Activated T-helper 9 cell treated with anti-CD3 and anti-CD28 coated beads, Interleukin-2, amount 50 U/mL, for 16 hours (primary cell): Measurements from ENCODE around the gene CHCHD5.
"Not testable (repeated sequence)": the region's sequence is repeated elsewhere in the genome, so short reads cannot be mapped to it uniquely, and the experiment has no call there.

Experiments
- DNase-seq: peaks from one replicate; pipeline ENCODE4 v3.0.0-alpha.2; 2020; ENCODE audit warnings: low read depth

CHCHD5 gene

GRCh38 chr2:112584134-112584890 is at the start of gene CHCHD5:
TSS of gene CHCHD5 (plus strand) at chr2:112584609. CDS start at chr2:112584648, 39 bp downstream.
- peak; percentile 88 for DNase-seq

- no peak for DNase-seq
Observed at GRCh38 chr2:112534826-112535225, 49.6 kb upstream of the CHCHD5 start.

- not testable (repeated sequence) for DNase-seq
Observed at GRCh38 chr2:112536665-112537064, 47.7 kb upstream of the CHCHD5 start.

- DNase-seq = no peak
Observed at GRCh38 chr2:112539306-112539705, 45.1 kb upstream of the CHCHD5 start.

GRCh38 chr2:112540906-112541305 is 43.5 kb upstream of the CHCHD5 start:
- no peak for DNase-seq

- peak; percentile 50 for DNase-seq
Observed at GRCh38 chr2:112541315-112542122, 42.9 kb upstream of the CHCHD5 start.

GRCh38 chr2:112542123-112542983 is 42.1 kb upstream of the CHCHD5 start, which contains the start of gene POLR1B:
TSS of gene POLR1B (plus strand) at chr2:112542465. CDS start at chr2:112542495, 30 bp downstream.
- peak; percentile 62 for DNase-seq

GRCh38 chr2:112542984-112543661 is 41.3 kb upstream of the CHCHD5 start:
- DNase-seq = no peak

- DNase-seq = no peak
Observed at GRCh38 chr2:112547333-112547732, 37.1 kb upstream of the CHCHD5 start.

GRCh38 chr2:112548980-112549379 is 35.4 kb upstream of the CHCHD5 start:
- no peak for DNase-seq

GRCh38 chr2:112566104-112566503 is 18.3 kb upstream of the CHCHD5 start:
- no peak for DNase-seq

- not testable (repeated sequence) for DNase-seq
Observed at GRCh38 chr2:112566508-112566907, 17.9 kb upstream of the CHCHD5 start.

- no peak for DNase-seq
Observed at GRCh38 chr2:112572005-112572404, 12.4 kb upstream of the CHCHD5 start.

GRCh38 chr2:112577756-112578155 is 6.7 kb upstream of the CHCHD5 start:
- DNase-seq = no peak

GRCh38 chr2:112579241-112579640 is 5.2 kb upstream of the CHCHD5 start:
- DNase-seq = no peak

- DNase-seq = no peak
Observed at GRCh38 chr2:112580084-112580483, 4.3 kb upstream of the CHCHD5 start.

- no peak for DNase-seq
Observed at GRCh38 chr2:112582314-112582746, 2.1 kb upstream of the CHCHD5 start.

- no peak for DNase-seq
Observed at GRCh38 chr2:112583497-112584133, 794 bp upstream of the CHCHD5 start.

GRCh38 chr2:112584891-112585250 is 462 bp downstream of the CHCHD5 start:
- DNase-seq = no peak

GRCh38 chr2:112585400-112585799 is 991 bp downstream of the CHCHD5 start:
- DNase-seq = no peak

GRCh38 chr2:112585873-112586464 is 1.6 kb downstream of the CHCHD5 start:
- no peak for DNase-seq
